HEK293T (cell line): ENCODE measurements around the gene H2AZ1.

Source experiments
- CTCF ChIA-PET: fragments of 350-600 bp; formaldehyde crosslinking; extraction: SDS; loops from one replicate; lab custom pipeline; 2021; ENCODE audit warnings: antibody characterized with exemption, inconsistent platforms; lab: Yijun Ruan, JAX
- POLR2A ChIA-PET: fragments of 350-600 bp; formaldehyde crosslinking; extraction: SDS; loops from one replicate; lab custom pipeline; 2020; ENCODE audit warnings: antibody characterized with exemption, inconsistent platforms; lab: Yijun Ruan, JAX
- DNase-seq: peaks from one replicate; pipeline ENCODE4 v3.0.0; 2012; ENCODE audit warnings: mixed read lengths; ENCODE audit errors: extremely low spot score
- ARNT ChIP-seq: fragments of 450-650 bp; IDR thresholded peaks from 2 replicates; pipeline ENCODE4 v1.6.1; 2017; ENCODE audit warnings: mild to moderate bottlenecking
- BHLHE40 ChIP-seq: fragments of 450-650 bp; IDR thresholded peaks from 2 replicates; pipeline ENCODE4 v1.6.1; 2016; ENCODE audit warnings: mild to moderate bottlenecking, moderate library complexity, borderline replicate concordance
- CTBP1 ChIP-seq: fragments of 450-650 bp; IDR thresholded peaks from 2 replicates; pipeline ENCODE4 v1.6.1; 2016; ENCODE audit warnings: borderline replicate concordance
- ELF4 ChIP-seq: fragments of 450-650 bp; IDR thresholded peaks from 2 replicates; pipeline ENCODE4 v1.6.1; 2017; ENCODE audit warnings: antibody characterized with exemption
- FOXA1 ChIP-seq: fragments of 450-650 bp; IDR thresholded peaks from 2 replicates; pipeline ENCODE4 v1.6.1; 2016; ENCODE audit warnings: mild to moderate bottlenecking
- FOXK2 ChIP-seq: fragments of 450-650 bp; IDR thresholded peaks from 2 replicates; pipeline ENCODE4 v1.6.1; 2016; ENCODE audit warnings: mild to moderate bottlenecking
- FOXM1 ChIP-seq: fragments of 450-650 bp; IDR thresholded peaks from 2 replicates; pipeline ENCODE4 v1.6.1; 2017; ENCODE audit warnings: mild to moderate bottlenecking, borderline replicate concordance
- HDGF ChIP-seq: fragments of 450-650 bp; IDR thresholded peaks from 2 replicates; pipeline ENCODE4 v1.6.1; 2017; ENCODE audit warnings: antibody characterized with exemption, borderline replicate concordance
- L3MBTL2 ChIP-seq: fragments of 450-650 bp; conservative IDR thresholded peaks from 2 replicates; pipeline ENCODE4 v1.6.1; 2016; ENCODE audit warnings: mild to moderate bottlenecking
- LEF1 ChIP-seq: fragments of 450-650 bp; IDR thresholded peaks from 2 replicates; pipeline ENCODE4 v1.6.1; 2017; ENCODE audit warnings: mild to moderate bottlenecking, borderline replicate concordance
- NFRKB ChIP-seq: fragments of 450-650 bp; IDR thresholded peaks from 2 replicates; pipeline ENCODE4 v1.6.1; 2016; ENCODE audit warnings: mild to moderate bottlenecking, moderate library complexity
- SP1 ChIP-seq: fragments of 450-650 bp; IDR thresholded peaks from 2 replicates; pipeline ENCODE4 v1.6.1; 2017
- SUZ12 ChIP-seq: fragments of 450-650 bp; IDR thresholded peaks from 2 replicates; pipeline ENCODE4 v1.6.1; 2016; ENCODE audit warnings: mild to moderate bottlenecking
- TARDBP ChIP-seq: fragments of 450-650 bp; IDR thresholded peaks from 2 replicates; pipeline ENCODE4 v1.6.1; 2016
- ZNF384 ChIP-seq: fragments of 450-650 bp; IDR thresholded peaks from 2 replicates; pipeline ENCODE4 v1.6.1; 2016
- TF ChIP-seq, protein P1 (sequence below): fragments of 450-650 bp; IDR thresholded peaks from 2 replicates; pipeline ENCODE4 v1.6.1; 2016

The H2AZ1 gene

DNA sequence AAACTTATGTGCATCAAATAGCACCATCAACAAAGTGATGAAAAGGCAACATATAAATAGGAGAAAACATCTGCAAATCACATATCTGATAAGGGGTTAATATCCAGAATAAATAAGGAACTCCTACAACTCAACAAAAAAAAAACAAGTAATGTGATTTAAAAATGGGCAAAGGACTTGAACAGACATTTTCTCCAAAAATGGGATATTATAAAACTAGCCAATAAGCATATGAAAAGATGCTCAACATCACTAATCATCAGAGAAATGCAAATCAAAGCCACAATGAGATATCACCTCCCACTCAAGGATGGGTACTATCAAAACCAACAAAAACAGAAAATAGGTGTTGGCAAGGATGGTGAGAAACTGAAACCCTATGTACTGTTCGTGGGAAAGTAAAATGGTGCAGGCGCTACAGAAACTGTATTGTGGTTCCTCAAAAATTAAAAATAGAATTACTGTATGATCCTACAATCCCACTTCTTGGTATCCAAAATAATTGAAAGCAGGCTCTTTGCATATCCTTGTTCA lies 6.1 kb downstream of the H2AZ1 start:
- POLR2A ChIA-PET, result interaction anchor here (1.0 kb wide), 1 partner anchor 49 kb away, joined by 3 read pairs; the partner anchor contains the start of gene LAMTOR3
- DNase-seq, result no peak
- TF ChIP-seq FOXA1, result no peak
- no peak for TF ChIP-seq LEF1
- no peak for TF ChIP-seq SP1
- no peak for TF ChIP-seq FOXK2
- no peak for TF ChIP-seq NFRKB
- TF ChIP-seq ELF4, result no peak
- TF ChIP-seq ARNT, result no peak
- TF ChIP-seq, protein P1, sequence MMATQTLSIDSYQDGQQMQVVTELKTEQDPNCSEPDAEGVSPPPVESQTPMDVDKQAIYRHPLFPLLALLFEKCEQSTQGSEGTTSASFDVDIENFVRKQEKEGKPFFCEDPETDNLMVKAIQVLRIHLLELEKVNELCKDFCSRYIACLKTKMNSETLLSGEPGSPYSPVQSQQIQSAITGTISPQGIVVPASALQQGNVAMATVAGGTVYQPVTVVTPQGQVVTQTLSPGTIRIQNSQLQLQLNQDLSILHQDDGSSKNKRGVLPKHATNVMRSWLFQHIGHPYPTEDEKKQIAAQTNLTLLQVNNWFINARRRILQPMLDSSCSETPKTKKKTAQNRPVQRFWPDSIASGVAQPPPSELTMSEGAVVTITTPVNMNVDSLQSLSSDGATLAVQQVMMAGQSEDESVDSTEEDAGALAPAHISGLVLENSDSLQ, result no peak
- no peak for TF ChIP-seq FOXM1
- no peak for TF ChIP-seq SUZ12
- TF ChIP-seq L3MBTL2, result no peak
- TF ChIP-seq ZNF384, result no peak
- TF ChIP-seq CTBP1, result no peak
- no peak for TF ChIP-seq HDGF
- no peak for TF ChIP-seq TARDBP
- TF ChIP-seq BHLHE40, result no peak
- CTCF ChIA-PET, result no interaction called here

DNA sequence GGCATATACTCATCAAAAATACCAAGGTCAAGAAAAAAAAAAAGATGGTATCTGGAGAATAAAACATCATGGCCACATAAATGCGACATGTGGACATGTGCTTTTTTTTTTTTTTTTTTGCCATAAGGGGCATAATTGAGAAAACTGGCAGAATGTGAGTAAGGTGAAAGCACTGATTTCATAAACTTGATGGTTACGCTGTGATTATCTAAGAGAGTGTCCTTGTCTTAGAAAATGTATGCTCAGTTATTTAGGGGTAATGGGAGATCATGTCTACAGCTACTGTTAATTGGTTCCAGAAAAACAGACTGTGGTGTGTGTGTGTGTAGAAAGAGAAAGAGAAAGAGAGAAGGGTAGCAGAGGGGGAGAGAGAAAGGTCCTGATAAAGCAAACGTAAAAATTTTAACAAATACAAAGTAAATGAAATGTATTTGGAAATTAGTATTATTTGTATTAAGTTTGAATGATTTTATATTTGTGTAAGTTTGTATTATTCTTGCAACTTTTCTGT lies 11.8 kb downstream of the H2AZ1 start:
- TF ChIP-seq ARNT, result no peak
- no peak for TF ChIP-seq TARDBP
- TF ChIP-seq CTBP1, result no peak
- no peak for TF ChIP-seq ZNF384
- TF ChIP-seq HDGF, result no peak
- TF ChIP-seq L3MBTL2, result no peak
- TF ChIP-seq SUZ12, result no peak
- no peak for TF ChIP-seq FOXK2
- TF ChIP-seq SP1, result no peak
- no peak for TF ChIP-seq FOXA1
- TF ChIP-seq BHLHE40, result no peak
- TF ChIP-seq, protein P1, result no peak
- TF ChIP-seq FOXM1, result no peak
- TF ChIP-seq LEF1, result no peak
- no peak for TF ChIP-seq ELF4
- no peak for TF ChIP-seq NFRKB
- ChIA-PET POLR2A (no interaction called here), CTCF (no interaction called here)
- DNase-seq, result no peak

DNA sequence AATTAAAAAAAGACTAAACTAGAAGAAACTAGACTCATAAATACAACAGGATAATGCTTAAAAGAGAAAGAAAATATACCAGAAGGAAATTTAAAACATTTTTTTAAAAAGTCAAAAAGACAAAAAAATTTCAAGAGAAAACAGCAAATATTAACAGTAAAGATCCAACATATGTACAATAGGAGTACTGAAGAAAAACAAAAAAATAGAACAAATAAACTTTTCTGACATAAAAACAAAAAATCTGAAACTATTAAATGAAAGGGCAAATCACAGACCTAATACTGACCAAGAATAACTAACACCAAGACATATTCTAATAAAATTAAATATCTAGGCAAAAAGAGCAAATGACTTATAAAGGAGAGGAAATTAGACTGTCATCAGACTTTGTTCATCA lies 15.2 kb downstream of the H2AZ1 start:
- no peak for DNase-seq
- TF ChIP-seq NFRKB (no peak), CTBP1 (no peak), L3MBTL2 (no peak), TARDBP (no peak), LEF1 (no peak), ARNT (no peak), BHLHE40 (no peak), FOXM1 (no peak), ZNF384 (no peak), ELF4 (no peak), FOXK2 (no peak), FOXA1 (no peak), SUZ12 (no peak), HDGF (no peak), SP1 (no peak)
- TF ChIP-seq, protein P1, result no peak
- POLR2A ChIA-PET, result interaction anchor here (1.0 to 1.3 kb wide), 2 partner anchors 12 to 15 kb away, joined by 3 to 5 read pairs; partner anchors contain the start of genes DNAJB14 and H2AZ1
- CTCF ChIA-PET, result no interaction called here

DNA sequence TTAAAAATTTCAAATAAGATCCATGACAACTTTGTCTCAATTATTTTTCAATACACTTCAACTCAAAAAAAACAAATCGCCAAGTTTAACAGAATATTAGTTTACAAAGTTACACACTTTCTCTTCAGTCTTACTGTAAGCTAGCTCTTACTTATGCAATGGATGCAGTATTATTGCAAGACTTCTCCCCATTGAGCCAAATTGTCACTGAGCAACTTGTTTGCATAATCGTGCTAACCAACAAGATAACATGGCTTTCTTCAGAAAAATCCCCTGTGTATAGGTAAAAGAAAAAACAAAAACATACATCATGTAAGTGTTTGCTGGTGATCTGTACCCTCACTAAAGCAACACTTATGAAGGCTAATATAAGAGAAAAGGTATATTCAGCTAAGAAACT lies 22.5 kb downstream of the H2AZ1 start:
- DNase-seq, result no peak
- TF ChIP-seq BHLHE40 (no peak), LEF1 (no peak), ELF4 (no peak), SP1 (no peak), L3MBTL2 (no peak), FOXA1 (no peak)
- ChIA-PET CTCF (interaction anchor here (1.3 kb wide), 1 partner anchor 12 kb away, joined by 3 read pairs; no protein-coding TSS in a partner anchor), POLR2A (interaction anchor here (2.0 kb wide), 1 partner anchor 21 kb away, joined by 5 read pairs; no protein-coding TSS in a partner anchor)

DNA sequence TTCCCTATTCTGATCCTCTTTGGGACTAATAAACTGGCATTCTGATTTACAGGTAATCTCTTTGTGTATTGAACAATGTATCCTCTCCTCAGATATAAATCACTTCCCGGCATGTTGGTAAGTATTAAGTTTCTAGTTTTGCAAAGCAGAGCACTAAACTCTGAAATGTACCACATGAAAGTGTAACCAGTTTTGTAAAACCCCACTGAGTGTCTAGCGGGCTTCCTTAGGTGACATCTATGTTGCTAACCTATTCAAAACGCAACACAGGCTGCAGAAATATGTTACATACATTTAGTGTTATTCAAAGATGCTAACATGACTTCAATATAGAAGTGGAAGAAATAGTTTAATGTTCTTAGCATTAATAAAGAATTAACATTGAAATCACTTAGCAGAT lies 28.9 kb downstream of the H2AZ1 start:
- ChIA-PET POLR2A (no interaction called here), CTCF (no interaction called here)
- DNase-seq, result no peak
- TF ChIP-seq NFRKB, result no peak

DNA sequence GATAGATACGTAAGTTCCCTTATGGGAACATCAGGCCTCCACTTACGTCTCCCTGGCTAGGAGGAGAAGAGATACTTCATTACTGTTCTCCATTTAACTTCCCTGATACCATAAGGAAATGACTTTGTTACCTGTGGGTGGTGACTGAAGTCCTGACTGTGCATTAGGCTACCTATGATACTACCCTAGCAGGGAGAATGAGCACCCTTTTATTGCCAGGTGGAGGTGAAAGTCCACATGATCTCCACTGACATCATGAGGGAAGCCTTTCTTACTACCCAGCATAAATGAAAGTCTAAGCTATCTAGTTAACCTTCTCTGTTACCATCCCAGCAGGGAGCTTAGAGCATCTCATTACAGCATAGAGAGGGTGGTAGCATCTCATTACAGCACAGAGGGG lies 31.4 kb downstream of the H2AZ1 start:
- no peak for TF ChIP-seq TARDBP
- TF ChIP-seq L3MBTL2, result no peak
- TF ChIP-seq ELF4, result no peak
- TF ChIP-seq CTBP1, result no peak
- no peak for TF ChIP-seq BHLHE40
- TF ChIP-seq FOXA1, result no peak
- no peak for DNase-seq
- ChIA-PET POLR2A (no interaction called here), CTCF (no interaction called here)

DNA sequence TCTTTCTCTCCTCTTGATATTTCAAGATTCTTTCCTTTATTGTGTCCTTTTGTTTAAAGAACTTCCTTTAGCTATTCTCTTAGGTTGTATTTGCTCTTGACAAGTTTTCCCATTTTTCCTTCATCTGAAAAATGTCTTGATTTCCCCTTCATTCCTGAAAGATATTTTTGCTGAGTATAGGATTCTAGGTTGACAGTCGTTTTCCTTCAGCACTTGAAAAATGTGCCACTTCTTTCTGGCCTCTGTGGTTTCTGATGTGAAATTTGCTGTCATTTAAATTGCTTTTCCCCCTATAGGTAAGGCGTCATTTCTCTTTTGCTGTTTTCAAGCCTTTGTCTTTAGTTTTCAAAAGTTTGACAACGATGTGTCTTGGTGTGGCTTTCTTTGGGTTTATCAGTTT lies 32.5 kb downstream of the H2AZ1 start:
- POLR2A ChIA-PET, result no interaction called here
- DNase-seq, result no peak
- CTCF ChIA-PET, result no interaction called here
- no peak for TF ChIP-seq LEF1
- no peak for TF ChIP-seq FOXK2
- TF ChIP-seq, protein P1, result no peak
- TF ChIP-seq SP1, result no peak
- no peak for TF ChIP-seq BHLHE40
- TF ChIP-seq ARNT, result no peak
- no peak for TF ChIP-seq SUZ12
- TF ChIP-seq ELF4, result no peak
- TF ChIP-seq TARDBP, result no peak
- no peak for TF ChIP-seq FOXA1
- TF ChIP-seq ZNF384, result no peak
- TF ChIP-seq HDGF, result no peak
- no peak for TF ChIP-seq NFRKB
- TF ChIP-seq FOXM1, result no peak
- TF ChIP-seq CTBP1, result no peak
- TF ChIP-seq L3MBTL2, result no peak
